OCI-M1 (cell line): Measurements from ENCODE around the gene CEP170B.
A peak's percentile ranks its signal among the peaks of the same experiment; 100 is the strongest.
"Not testable (repeated sequence)": the region's sequence is repeated elsewhere in the genome, so short reads cannot be mapped to it uniquely, and the experiment has no call there.

Source experiments
- DNase-seq: peaks from one replicate; lab custom pipeline; 2025; lab: John Stamatoyannopoulos, UW

The CEP170B gene

GRCh38 chr14:104891664-104892530 lies 26.8 kb downstream of the CEP170B start:
- DNase-seq: no peak

- no peak for DNase-seq
Measured at GRCh38 chr14:104892531-104893434, 27.7 kb downstream of the CEP170B start.

GRCh38 chr14:104893435-104894207 lies 28.6 kb downstream of the CEP170B start:
- no peak for DNase-seq

- no peak for DNase-seq
Measured at GRCh38 chr14:104894331-104895206, 29.5 kb downstream of the CEP170B start.

GRCh38 chr14:104895207-104895785 lies 30.2 kb downstream of the CEP170B start:
- no peak for DNase-seq

DNA sequence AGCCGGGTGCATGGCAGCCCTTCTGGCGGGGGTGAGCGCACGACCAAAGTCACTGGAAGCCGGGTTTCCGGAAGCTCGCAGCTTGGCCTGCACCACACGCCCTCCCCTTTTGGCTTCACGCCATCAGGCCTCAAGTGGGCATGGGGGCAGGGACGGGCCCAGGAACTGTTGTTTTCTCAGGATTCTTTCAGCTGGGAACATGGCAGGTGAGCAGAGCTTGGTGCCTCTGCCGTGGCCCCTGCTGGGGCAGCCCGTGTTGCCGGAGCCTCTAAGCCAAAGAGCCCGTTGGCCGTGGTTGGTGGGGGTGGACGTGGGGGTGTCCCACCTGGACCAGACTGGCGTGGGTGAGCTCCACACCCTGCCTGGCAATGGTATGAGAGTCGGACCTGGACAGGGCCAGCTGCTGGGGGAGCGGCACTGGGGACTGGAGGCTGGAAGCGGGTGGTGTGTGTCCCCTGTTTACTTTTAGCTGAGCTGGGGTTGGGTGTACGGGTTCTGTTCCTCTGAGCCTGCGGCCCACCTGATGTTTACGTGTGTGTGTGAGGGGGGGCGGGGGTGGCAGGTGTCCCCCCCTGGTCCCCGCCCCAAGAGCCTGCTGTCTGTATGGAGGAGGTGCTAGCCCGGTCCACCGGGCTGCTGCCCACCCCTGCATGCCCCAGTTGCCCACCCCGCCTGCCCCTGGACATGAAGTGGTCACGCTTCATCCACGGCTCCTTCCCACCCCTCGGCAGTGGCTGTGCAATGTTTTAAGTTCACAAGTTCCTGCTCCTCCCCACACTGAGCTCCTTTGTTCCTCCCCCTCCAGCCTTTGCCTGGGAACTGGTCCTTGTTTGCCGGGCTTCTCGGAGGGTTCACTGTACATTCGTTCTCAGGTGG lies 31.0 kb downstream of the CEP170B start:
- peak; percentile 6 for DNase-seq

DNA sequence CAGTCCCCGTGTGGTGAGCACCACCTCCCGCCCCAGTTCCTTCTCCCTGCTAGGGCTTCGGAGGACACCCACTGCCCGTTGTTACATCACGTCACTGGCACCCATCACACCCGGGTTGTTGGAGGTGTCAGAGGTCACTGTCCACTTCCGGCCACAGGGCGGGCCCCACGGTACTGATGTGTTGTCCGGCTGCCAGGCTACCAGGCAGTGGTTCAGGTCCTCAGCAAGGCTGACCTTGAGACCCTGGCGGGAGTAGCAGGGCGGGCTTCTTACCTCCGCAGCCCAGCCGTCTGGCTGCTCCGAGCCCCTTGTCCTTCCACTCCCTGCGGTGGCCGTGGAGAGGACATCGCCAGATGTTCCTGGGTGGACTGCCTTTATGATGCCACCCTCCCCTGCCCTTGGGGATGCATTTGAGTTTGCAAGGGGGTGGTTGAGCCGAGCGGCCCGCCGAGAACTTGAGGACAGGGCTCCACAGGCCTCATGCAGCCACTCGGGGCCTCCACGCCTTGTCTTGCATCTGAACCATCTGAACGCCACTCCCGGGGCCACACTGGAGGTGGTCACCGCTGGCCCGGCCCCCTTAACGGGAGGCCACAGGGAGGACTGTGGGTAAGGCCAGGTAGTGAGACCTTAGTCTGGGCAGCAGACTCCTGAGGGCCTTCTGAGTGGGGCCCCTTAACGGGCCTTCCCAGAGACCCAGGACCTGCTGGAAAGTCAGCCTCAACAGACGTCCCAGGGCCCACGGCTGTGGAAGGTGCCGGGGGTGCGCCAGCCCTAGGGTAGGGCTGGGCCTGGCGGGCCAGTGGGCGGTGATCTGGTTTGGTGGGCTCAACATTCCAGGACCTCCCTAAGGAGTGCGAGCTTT lies 32.5 kb downstream of the CEP170B start:
- no peak for DNase-seq

DNA sequence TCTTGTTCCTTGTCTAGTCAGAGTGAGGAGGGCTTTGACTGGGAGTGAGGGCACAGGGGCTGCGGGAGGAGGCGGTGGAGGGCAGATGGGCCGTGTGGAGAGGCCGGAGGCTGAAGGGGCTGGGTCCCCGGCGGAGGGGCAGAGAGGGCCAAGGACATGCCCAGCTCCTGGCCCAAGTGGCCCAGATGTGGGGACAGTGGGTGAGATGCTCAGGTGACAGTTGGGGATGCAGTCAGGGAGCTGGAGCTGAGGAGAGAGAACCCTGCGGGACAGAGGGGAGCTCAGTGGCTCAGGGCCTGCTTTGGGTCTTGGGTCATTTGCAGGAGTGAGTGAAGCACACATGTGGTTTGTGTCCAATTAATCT lies 33.1 kb downstream of the CEP170B start:
- DNase-seq: no peak

DNA sequence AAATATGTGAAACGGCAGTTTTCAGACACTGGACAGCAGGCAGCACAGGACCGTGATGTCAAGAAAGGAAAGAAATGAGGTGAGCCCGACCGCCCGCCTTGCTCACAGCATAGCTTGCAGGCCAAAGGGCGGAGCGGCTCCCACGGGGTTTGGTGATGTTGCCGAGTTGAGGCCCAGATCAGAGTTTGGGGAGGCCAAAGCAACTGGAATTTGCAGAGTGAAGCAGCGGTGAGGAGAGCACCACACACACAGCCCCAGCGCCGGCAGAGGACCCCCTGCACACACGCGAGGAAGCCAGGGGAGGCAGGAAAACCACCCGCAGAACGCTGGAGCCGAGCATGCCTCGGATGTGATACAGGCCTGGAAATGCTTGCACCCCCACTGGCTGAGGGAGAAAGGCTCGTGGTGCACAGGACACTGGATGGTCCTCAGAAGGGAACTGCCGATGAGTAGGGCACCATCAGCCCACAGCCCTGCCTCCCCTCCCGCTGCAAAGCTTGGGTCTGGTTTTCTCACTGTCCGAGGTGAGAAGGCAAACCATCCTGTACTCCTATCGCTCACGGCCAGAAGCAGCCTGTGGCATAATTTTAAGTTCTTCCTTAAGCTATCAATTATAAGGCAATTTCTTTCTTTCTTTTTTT lies 33.9 kb downstream of the CEP170B start:
- no peak for DNase-seq

GRCh38 chr14:104899781-104900180 lies 34.7 kb downstream of the CEP170B start:
- DNase-seq: no peak

DNA sequence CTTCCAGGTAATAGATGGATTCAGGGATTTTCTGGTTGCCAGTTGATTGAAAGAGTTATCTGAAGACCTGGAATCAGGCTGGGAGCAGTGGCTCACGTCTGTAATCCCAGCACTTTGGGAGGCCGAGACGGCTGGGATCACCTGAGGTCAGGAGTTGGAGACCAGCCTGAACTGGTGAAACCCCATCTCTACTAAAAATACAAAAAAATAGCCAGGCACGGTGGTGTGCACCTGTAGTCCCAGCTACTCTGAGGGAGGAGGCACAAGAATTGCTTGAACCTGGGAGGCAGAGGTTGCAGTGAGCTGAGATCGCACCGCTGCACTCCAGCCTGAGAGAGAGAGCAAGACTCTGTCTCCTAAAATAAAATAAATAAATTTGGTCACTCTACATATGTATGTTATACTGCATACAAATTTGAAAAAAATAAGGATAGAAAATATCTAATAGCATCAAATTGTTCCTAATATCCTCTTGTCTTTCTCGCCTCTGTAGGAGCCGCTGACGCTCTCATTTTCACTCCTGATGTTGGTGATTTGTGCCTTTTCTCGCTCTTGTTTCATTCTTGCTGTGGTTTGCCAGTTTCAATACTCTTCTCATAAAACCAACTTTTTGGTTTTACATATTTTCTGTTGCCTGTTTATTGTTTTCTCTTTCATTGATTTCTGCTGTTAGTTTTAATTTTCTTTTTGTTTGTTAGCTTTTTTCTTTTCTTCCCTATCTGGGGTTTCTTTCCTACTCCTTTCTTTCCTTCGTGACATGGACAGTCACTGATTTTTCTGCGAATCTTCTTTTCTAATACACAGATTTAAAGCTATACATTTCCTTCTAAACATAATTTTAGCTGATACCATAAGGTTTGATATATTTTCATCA lies 35.8 kb downstream of the CEP170B start:
- no peak for DNase-seq

DNA sequence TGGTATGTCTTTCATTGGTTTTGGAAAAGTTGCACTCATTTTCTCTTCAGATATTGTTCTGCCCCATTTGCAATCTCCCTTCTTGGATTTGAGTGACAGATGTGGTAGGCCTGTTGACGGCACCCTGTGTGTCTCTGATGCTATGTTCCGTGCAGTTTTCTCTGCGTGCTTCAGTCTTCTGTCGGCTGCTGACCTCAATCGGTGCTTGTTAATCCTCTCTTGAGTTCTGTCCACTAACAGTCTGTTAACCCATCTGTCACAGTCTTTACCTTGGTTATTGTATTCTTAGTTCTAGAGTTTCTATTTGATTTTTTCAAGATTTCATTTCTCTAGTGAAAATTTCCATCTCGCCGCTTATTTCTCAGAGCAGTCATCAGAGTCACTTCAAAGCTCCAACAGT lies 38.9 kb downstream of the CEP170B start:
- DNase-seq: no peak

GRCh38 chr14:104904650-104905578 lies 39.8 kb downstream of the CEP170B start:
- DNase-seq: not testable (repeated sequence)

DNA sequence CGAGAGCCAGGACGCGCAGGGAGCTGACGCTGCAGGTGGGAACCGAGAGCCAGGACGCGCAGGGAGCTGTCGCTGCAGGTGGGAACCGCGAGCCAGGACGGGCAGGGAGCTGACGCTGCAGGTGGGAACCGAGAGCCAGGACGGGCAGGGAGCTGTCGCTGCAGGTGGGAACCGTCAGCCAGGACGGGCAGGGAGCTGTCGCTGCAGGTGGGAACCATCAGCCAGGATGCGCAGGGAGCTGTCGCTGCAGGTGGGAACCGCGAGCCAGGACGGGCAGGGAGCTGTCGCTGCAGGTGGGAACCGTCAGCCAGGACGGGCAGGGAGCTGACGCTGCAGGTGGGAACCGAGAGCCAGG lies 40.5 kb downstream of the CEP170B start:
- not testable (repeated sequence) for DNase-seq

DNA sequence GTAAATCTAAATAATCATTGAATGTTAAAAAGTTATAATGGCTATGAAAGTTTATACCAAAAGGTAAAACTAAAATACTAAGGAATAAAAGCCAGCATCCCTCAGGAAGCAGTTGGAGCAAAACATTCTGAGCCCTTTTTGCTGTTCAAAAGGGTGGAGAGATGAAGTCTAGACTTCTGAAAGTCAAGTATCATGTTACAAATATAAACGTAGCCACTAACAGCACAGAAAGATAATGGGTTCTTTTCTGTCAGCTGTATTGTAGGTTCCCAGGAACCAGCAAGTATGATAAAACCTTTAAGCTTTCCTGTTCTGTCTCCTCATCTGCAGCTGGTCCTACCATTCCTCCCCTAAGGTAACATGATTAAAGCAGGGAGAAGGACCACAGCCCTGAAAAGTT lies 43.2 kb downstream of the CEP170B start:
- DNase-seq: peak; percentile 1

DNA sequence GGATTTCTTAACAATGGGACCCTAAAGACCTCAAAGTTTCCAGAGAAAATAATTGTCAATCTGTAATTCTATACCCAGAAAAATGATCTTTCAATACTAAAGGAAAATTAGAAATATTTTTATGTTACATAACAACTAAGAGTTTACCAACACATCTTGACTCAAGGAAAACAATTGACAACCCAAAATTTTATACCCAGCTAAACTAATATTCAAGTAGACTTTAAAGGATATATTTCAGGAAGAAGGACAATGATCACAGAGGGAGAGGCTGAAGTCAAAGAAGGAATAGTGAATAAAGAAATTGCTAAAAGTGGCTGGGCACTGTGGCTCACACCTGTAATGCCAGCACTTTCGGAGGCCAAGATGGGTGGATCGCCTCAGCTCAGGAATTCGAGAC lies 47.0 kb downstream of the CEP170B start:
- no peak for DNase-seq
